K562 (cell line): ENCODE measurements around the gene CREB3L1. TPM values are rescaled to one million over a fixed set of nuclear protein-coding genes. Genes with fewer than 3 reads are reported as not detected.

Experiments
- ATAC-seq: fragments of 200-7000 bp; cut with Tn5 transposase; 3 replicates; pipeline ENCODE4 v1.9.1; 2020; ENCODE audit warnings: moderate library complexity
- BruUV-seq: library from RNA; stranded (reverse); fragments of 400-500 nt; replicated peaks from 2 replicates; lab custom pipeline; 2021; lab: Mats Ljungman, UMichigan
- CTCF ChIA-PET: fragments of 300-600 bp; formaldehyde crosslinking; extraction: SDS; loops from one replicate; lab custom pipeline; 2021; ENCODE audit warnings: low intra/inter-chr PET ratio; lab: Yijun Ruan, JAX
- POLR2A ChIA-PET: fragments of 300-600, 350-650 bp; sonication (Branson Sonifier 250); formaldehyde crosslinking; extraction: SDS; loops from one replicate; lab custom pipeline; 2021; ENCODE audit warnings: antibody characterized with exemption, inconsistent platforms; lab: Yijun Ruan, JAX
- DNase-seq, 4 experiments: peaks; one replicate each; pipeline versions ENCODE4 v3.0.0 to v3.0.0-alpha.2; 2011 to 2018; ENCODE audit warnings: low spot score in 3 of 4, mixed read lengths in 3 of 4; ENCODE audit errors: extremely low read depth in 1 of 4
- FAIRE-seq: peaks from 2 replicates; lab custom pipeline; 2011; peaks lifted over from hg19 to GRCh38; lab: Jason Lieb, UNC
- H2AFZ ChIP-seq: 2 replicates; pipeline ENCODE4 v1.6.0; 2011; ENCODE audit warnings: low read depth, low read length, control low read depth, inconsistent platforms
- H3K27ac ChIP-seq: fragments of 200-600 bp; 3 replicates; pipeline ENCODE4 v1.8.0; 2011; ENCODE audit warnings: low read depth, mild to moderate bottlenecking, control low read depth, inconsistent platforms, low read length, moderate library complexity, mixed read lengths; ENCODE audit errors: extremely low read depth
- H3K27me3 ChIP-seq, 2 experiments: fragments of 300-600 bp in 1 of 2; 2 replicates in 1 of 2; 3 replicates in 1 of 2; pipeline versions ENCODE4 v1.6.0 to v1.8.0; 2011; ENCODE audit warnings: inconsistent platforms in 2 of 2, low read length in 2 of 2, mild to moderate bottlenecking in 1 of 2, mixed read lengths in 1 of 2, moderate library complexity in 1 of 2; ENCODE audit not compliant: control insufficient read depth in 2 of 2, insufficient read depth in 2 of 2
- H3K36me3 ChIP-seq: fragments of 300-600 bp; 3 replicates; pipeline ENCODE4 v1.8.0; 2011; ENCODE audit warnings: mild to moderate bottlenecking, low read length, inconsistent platforms; ENCODE audit not compliant: control insufficient read depth, insufficient read depth
- H3K4me1 ChIP-seq, 2 experiments: fragments of 200-600 bp in 1 of 2; replicated peaks in 1 of 2; 2 replicates in 1 of 2; 3 replicates in 1 of 2; pipeline versions ENCODE4 v1.5.1 to v1.8.0; 2011; ENCODE audit warnings: inconsistent platforms in 2 of 2, low read length in 2 of 2, mild to moderate bottlenecking in 1 of 2, mixed read lengths in 1 of 2, moderate library complexity in 1 of 2; ENCODE audit not compliant: control insufficient read depth in 2 of 2, insufficient read depth in 2 of 2
- H3K4me2 ChIP-seq: 2 replicates; pipeline ENCODE4 v1.6.1; 2011; ENCODE audit warnings: low read length, control low read depth, inconsistent platforms, mixed read lengths; ENCODE audit not compliant: insufficient read depth
- H3K4me3 ChIP-seq: fragments of 200-600 bp; sonication (generic), shearing (Covaris generic); 2 replicates; pipeline ENCODE4 v1.5.1; 2016; ENCODE audit warnings: control low read depth, inconsistent platforms
- H3K79me2 ChIP-seq: fragments of 200-600 bp; 3 replicates; pipeline ENCODE4 v1.8.0; 2011; ENCODE audit warnings: low read length, inconsistent platforms; ENCODE audit not compliant: control insufficient read depth, insufficient read depth
- H3K9ac ChIP-seq, 2 experiments: 2 replicates each; pipeline versions ENCODE4 v1.6.0 to v1.6.1; 2011; ENCODE audit warnings: low read depth in 2 of 2, low read length in 2 of 2, control low read depth in 1 of 2, inconsistent platforms in 1 of 2, mild to moderate bottlenecking in 1 of 2, mixed read lengths in 1 of 2; ENCODE audit not compliant: insufficient read depth in 1 of 2
- H3K9me1 ChIP-seq: one replicate; pipeline ENCODE4 v1.6.0; 2011; ENCODE audit warnings: inconsistent platforms, mild to moderate bottlenecking, low read length, moderate library complexity; ENCODE audit not compliant: control insufficient read depth, insufficient read depth
- H3K9me3 ChIP-seq: replicated peaks from 2 replicates; pipeline ENCODE4 v1.5.1; 2011; ENCODE audit warnings: low read depth, low read length, inconsistent platforms; ENCODE audit not compliant: control insufficient read depth, insufficient read depth
- H4K20me1 ChIP-seq: replicated peaks from 2 replicates; pipeline ENCODE4 v1.6.1; 2011; ENCODE audit warnings: low read length, inconsistent platforms, mixed read lengths; ENCODE audit not compliant: control insufficient read depth, insufficient read depth
- BCOR ChIP-seq: fragments of 450-650 bp; IDR thresholded peaks from 2 replicates; pipeline ENCODE4 v1.6.1; 2016
- E2F4 ChIP-seq: sonication (generic); formaldehyde crosslinking; IDR thresholded peaks from 2 replicates; pipeline ENCODE4 v1.8.0; 2022; ENCODE audit warnings: mild to moderate bottlenecking, low read depth, missing genetic modification reagents
- ELK3 ChIP-seq: fragments of 450-650 bp; formaldehyde crosslinking; IDR thresholded peaks from 2 replicates; pipeline ENCODE4 v1.4.0; 2020; ENCODE audit warnings: mild to moderate bottlenecking
- ETV1 ChIP-seq: fragments of 450-650 bp; conservative IDR thresholded peaks from 2 replicates; pipeline ENCODE4 v1.6.1; 2016; ENCODE audit warnings: missing genetic modification characterization, control low read depth, low read depth, missing compliant biosample characterization
- HCFC1 ChIP-seq: IDR thresholded peaks from 2 replicates; pipeline ENCODE4 v1.6.1; 2012; ENCODE audit warnings: low read depth, low read length, improper control_type of control experiment
- KDM1A ChIP-seq, 2 experiments: fragments of 450-650 bp; IDR thresholded peaks; 2 replicates each; pipeline ENCODE4 v1.6.1; 2016; ENCODE audit warnings: mild to moderate bottlenecking in 2 of 2
- MEIS2 ChIP-seq: fragments of 450-650 bp; IDR thresholded peaks from 2 replicates; pipeline ENCODE4 v1.6.1; 2014; ENCODE audit warnings: mild to moderate bottlenecking; ENCODE audit not compliant: partially characterized antibody
- NBN ChIP-seq: fragments of 450-650 bp; IDR thresholded peaks from 2 replicates; pipeline ENCODE4 v1.6.1; 2016; ENCODE audit warnings: low read depth, mild to moderate bottlenecking
- TAF7 ChIP-seq: fragments of 450-650 bp; IDR thresholded peaks from 2 replicates; pipeline ENCODE4 v1.6.1; 2016; ENCODE audit warnings: missing genetic modification characterization, missing compliant biosample characterization
- THRAP3 ChIP-seq: fragments of 450-650 bp; IDR thresholded peaks from 2 replicates; pipeline ENCODE4 v1.6.1; 2016; ENCODE audit warnings: mild to moderate bottlenecking, inconsistent platforms, borderline replicate concordance
- WGBS: fragments of 100-300 bp; shearing (Covaris generic); methylation state at CpG from one replicate; pipeline ENCODE4 v1.1.6; 2016; ENCODE audit warnings: low coverage, mixed read lengths; ENCODE audit not compliant: insufficient coverage; ENCODE audit errors: missing lambda C conversion rate; 5-methylcytosine and 5-hydroxymethylcytosine counted together
- in situ Hi-C: fragments of 300-500 bp; cut with MboI; formaldehyde crosslinking; loops from 4 replicates; pipeline ENCODE4 v1.15.0; 2018; ENCODE audit warnings: inconsistent platforms, mixed read lengths
- intact Hi-C: fragments of 100-400 bp; cut with micrococcal nuclease; formaldehyde crosslinking; loops from 2 replicates; pipeline ENCODE4 v1.14.2; 2022
- polyA plus RNA-seq, 8 experiments: library from polyadenylated mRNA; depleted of rRNA in 4 of 8; stranded (reverse) in 5 of 8; unstranded in 3 of 8; fragments of >200 nt; fragmentation: Nextera tagmentation in 2 of 8; fragmentation: Illumina TruSeq in 1 of 8; extraction: Ambion mirVana in 2 of 8; extraction: Trizol in 1 of 8; gene quantifications; 2 replicates each; pipeline versions ENCODE4 v1.2.1 to v1.2.3, GENCODE V29; 2011 to 2014; ENCODE audit warnings: inconsistent platforms in 1 of 8, missing spikeins in 1 of 8
- total RNA-seq, 7 experiments: library from RNA; depleted of rRNA in 6 of 7; stranded (reverse); fragments of >200 nt in 6 of 7; fragmentation: Illumina TruSeq in 2 of 7; extraction: Trizol in 2 of 7; gene quantifications; 2 replicates each; pipeline versions ENCODE4 v1.2.1 to v1.2.3, GENCODE V29; 2011 to 2021; ENCODE audit warnings: low replicate concordance in 1 of 7

The CREB3L1 gene
- total and polyA plus RNA-seq, 9 of the 15 experiments (the other 6 are each of a cell fraction or from before 2014, with no cell fraction given) = 1.2 to 27.6 (median 3.7) TPM

GRCh38 chr11:46243796-46244109, 33.7 kb upstream of the CREB3L1 start (continued):
- TF ChIP-seq ELK3 (CRISPR knock-in tag) (0 out of 2 replicates have a peak, but pooled peaks have one; percentile 30), ETV1 (peak; percentile 50; the same call in 1 of the 2 replicates), TAF7 (tag) (no peak), THRAP3 (peak; percentile 48; the same call in 1 of the 2 replicates), NBN (peak; percentile 14; the same call in 1 of the 2 replicates), E2F4 (CRISPR knock-in tag) (no peak), KDM1A (IDR thresholded peaks at IDR 0.05) (no peak)

GRCh38 chr11:46246521-46246920, 30.9 kb upstream of the CREB3L1 start:
- in situ Hi-C loops = loop anchor here (10.0 kb wide), 1 partner anchor 68 kb away; no protein-coding TSS in a partner anchor
- no peak for DNase-seq
- no peak for FAIRE-seq
- H3K4me2 ChIP-seq = no peak overlapping the region
- ATAC-seq = no peak
- no peak overlapping the region for H2AFZ ChIP-seq
- H3K9ac ChIP-seq = no peak overlapping the region
- peaks cover 11% of the 10 kb centered on the region; the same call in 2 of the 3 replicates for H3K79me2 ChIP-seq
- no peaks in the 10 kb centered on the region; the same call in 2 of the 3 replicates for H3K36me3 ChIP-seq
- 65% methylated on average over 1 of the region's 1 CpG for WGBS
- POLR2A ChIA-PET = no interaction called here
- H3K4me3 ChIP-seq = no peak overlapping the region
- H3K9me3 ChIP-seq = no peaks in the 10 kb centered on the region
- no peaks in the 10 kb centered on the region for H4K20me1 ChIP-seq
- intact Hi-C loops = loop anchor here (5.0 kb wide), 3 partner anchors 121 to 291 kb away; partner anchors contain the start of gene MDK
- no peak overlapping the region for H3K27ac ChIP-seq
- BruUV-seq = no TSS peak
- CTCF ChIA-PET = interaction anchor here (1.8 to 2.0 kb wide), 2 partner anchors 62 to 69 kb away, joined by 9 to 20 read pairs; no protein-coding TSS in a partner anchor
- no peaks in the 10 kb centered on the region for H3K9me1 ChIP-seq
- no peaks in the 10 kb centered on the region for H3K27me3 ChIP-seq
- H3K4me1 ChIP-seq = peaks cover 43 to 60% of the 10 kb centered on the region in 2 experiments
- TF ChIP-seq HCFC1 = peak; percentile 57
- peak; percentile 10 for TF ChIP-seq MEIS2
- no peak for TF ChIP-seq BCOR
